Stimulated activated CD8-positive, alpha-beta memory T cell treated with anti-CD3 and anti-CD28 coated beads, Interleukin-15, amount 100 ng/mL, for 4 hours (primary cell): Measurements from ENCODE around the gene WBP1L.

Source experiments
- DNase-seq, 2 donors: peaks; one replicate each; pipeline ENCODE4 v3.0.0-alpha.2; 2020; ENCODE audit warnings: low read depth in 2 of 2

WBP1L gene

GRCh38 chr10:102779680-102780526 is 36.2 kb downstream of the WBP1L start:
- no peak for DNase-seq

- DNase-seq, result no peak
Observed at GRCh38 chr10:102780527-102780808, 36.7 kb downstream of the WBP1L start.

DNA sequence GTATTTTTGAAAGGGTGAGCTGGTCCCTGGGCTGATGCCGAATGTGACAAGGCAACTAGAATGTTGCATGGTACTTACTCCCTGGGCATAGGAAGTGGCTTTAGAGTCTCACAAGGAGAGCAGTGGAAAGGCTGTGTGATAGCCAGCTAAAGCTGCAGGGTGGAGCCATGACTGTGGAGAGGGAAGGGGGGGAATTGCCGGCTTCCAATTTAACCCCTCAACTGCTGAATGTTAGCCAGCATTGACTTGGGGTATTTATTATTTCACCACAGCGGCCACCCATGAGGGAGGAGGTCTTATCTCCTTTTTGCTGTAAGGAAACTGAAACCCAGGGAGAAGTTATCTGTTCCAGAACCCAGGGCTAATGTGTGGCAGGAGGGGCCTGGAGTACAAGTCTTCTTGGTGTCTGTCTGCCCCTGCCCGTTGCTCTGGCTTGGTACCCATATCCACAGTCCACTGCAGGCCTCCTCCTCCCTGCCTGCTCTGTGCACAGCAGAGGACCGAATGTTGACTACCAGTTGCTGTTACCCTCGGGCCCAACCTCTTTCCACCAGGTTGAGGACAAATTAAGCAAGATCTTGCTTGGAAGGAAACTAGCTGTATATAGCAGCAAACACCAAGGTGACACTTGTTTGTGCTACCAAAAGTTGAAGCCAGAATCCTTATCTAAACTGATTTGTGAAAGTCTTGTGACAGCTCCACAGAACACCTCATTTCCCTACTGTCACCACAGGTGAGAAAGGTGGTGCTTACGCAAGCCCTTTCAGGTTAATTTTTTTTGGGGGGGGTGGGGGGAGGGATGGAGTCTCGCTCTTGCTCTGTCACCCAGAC is 37.6 kb downstream of the WBP1L start:
- no peak for DNase-seq

- DNase-seq, result no peak
Observed at GRCh38 chr10:102781921-102782557, 38.3 kb downstream of the WBP1L start.

DNA sequence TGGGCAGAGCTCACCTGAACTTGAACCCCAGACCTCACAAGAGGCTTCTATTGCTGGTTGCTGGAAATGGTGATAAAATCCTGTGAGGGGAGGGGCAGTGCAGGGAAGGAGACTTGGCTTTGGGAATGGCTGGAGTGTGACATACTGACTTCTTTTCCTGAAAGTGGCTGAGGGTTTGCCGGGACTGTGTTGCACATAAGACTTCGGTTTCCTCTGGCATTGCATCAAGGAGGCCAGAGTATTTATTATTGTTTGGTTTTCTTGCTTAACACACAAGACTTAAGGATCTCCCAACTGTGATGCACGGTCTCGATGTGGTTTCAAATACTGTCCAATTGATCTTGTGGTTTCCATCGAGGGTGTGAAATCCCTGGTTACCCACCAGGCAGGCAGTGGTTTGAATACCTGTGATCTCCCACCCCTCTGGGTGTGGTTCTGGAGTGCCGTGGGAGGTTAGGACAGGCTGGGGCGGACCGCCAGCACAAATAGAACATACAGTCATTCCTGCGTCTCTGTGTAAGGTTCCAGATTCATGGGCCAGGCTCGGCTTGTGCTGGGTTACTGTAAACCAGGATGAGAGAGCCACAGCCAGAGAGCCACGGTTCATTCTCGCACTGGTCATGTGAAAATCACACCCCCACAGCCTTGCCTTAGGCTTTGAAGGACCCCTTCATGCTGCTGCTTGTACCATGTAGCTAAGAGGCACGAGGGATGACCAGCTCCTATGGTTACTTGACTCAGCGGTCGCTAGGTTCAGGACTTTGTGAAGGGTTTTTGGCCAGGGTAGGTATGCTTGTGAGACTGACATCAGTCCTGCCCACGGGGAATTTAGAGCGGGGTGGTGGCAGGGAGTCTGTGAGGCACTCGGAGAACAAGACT is 39.2 kb downstream of the WBP1L start:
- DNase-seq, result no peak

GRCh38 chr10:102783568-102783967 is 39.8 kb downstream of the WBP1L start:
- no peak for DNase-seq

DNA sequence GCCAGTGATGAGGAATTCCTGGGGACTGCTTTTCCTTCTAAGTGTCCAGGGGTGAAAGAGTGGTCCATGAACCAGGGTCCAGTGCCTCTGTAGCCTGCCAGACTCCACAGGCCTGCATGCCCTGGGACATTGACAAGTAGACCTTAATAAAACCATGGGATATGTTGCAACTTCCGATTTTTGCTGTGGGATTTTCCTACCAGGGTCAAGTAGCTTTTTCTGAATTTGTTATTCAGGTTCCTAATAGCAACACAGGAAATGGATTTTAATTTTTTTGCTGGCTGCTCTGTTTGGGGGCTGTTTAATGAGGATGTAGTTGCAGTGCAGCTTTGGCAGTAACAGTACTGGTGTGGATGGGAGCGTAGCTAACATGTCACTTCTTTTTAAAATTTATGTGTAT is 42.1 kb downstream of the WBP1L start:
- DNase-seq, result no peak

GRCh38 chr10:102791754-102792395 is 48.1 kb downstream of the WBP1L start:
- DNase-seq, result no peak

DNA sequence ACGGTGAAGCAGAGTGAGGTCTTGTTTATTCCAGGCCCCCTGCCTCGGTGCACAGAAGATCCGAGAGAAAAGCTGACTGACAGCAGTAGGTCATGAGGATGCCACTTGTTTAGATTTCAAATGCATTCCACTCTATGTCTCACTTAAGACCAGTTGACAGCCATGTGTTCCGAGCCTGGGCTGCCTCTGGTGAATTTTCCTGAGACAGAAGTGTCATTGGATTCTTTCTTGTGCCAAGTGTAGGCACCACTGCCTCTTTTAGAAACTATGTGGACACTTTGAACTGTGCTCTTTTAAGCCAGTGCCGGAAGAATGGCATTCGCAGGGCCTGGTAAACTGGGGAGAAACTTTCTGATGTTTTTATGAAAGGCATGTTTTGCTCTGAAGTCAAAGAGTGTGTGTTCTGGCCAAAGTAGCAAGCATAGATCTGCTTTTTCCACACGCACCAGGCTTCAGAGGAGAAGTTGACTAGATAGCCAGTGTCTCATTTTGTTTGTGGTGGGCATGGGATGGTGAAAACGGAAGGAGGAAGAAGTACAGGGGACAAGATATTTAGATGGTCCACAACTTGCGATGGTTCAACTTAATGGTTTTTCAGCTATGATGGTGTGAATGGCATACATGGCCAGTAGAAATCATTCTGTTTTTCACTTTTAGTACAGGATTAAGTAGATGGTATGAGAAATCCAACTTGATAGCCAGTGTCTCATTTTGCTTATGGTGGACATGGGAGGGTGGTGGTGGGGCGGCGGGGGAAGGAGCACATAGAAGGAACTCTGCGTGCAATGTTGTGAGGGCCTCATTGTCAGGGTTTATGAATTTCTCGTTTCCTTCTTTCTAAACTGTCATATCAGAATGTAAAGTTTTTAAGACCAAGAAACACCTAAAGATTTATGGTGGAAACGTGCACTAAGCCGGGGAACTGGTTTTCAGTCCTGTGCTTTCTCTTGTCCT is 52.0 kb downstream of the WBP1L start:
- no peak for DNase-seq

- peak; percentile 25 to 27 for DNase-seq
Observed at GRCh38 chr10:102796407-102797176, 52.8 kb downstream of the WBP1L start.

DNA sequence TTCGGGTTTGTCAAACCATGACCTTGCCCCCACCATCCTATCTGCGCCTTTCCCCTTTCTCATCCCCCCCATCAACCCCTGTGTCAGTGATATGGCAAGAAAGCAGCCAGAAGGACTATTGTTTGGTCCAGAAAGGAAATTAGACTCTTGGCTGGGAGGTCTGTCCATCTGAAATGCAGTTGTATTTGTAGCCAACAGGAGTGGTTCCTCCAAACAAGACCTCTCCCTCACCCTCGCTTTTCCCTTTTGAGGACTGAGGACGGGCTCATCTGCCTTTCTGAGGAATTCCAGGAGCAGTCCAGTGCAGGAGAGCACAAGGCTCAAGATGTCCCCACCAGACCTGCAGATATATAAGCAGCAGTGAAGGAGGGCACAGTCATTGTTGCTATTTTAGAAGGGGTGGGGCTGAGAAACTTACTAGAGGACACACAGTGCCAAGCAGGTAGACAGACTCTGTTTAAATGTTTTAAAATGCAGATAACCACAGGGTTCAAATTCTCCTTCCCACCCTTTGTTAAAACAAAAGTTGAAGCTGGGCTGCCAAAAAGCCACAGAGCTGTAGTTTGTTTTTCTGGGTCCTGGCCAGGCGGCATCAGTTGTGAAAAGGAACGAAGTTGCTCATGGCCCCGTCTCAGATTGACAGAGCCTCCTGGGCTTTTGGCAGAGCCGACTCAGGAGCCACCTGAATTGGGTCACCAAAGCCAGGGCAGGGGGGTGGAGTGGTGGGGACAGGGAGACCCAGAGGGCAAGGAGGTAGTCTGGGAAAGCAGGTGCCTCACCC is 56.1 kb downstream of the WBP1L start:
- DNase-seq, result no peak

- DNase-seq, result no peak
Observed at GRCh38 chr10:102800611-102801335, 57.0 kb downstream of the WBP1L start.

DNA sequence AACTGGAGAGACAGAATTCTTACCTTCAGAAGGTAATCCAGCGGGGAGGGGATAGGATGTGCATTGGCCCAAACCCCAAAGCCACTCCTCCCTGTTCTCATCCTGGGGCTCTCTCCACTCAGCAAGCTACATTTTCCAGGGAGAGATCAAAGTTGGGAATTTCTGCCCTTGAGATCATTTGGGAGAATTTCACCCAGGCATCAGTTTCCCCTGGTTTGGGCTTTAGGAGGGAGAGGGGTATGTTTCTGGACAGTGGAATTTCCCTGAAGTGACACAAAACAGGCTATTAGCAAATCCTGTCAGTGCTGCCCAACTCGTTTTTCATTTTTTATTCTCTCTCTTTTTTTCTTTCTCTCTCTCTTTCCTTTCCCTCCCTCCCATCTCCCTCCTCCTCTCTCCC is 57.7 kb downstream of the WBP1L start:
- DNase-seq, result no peak

DNA sequence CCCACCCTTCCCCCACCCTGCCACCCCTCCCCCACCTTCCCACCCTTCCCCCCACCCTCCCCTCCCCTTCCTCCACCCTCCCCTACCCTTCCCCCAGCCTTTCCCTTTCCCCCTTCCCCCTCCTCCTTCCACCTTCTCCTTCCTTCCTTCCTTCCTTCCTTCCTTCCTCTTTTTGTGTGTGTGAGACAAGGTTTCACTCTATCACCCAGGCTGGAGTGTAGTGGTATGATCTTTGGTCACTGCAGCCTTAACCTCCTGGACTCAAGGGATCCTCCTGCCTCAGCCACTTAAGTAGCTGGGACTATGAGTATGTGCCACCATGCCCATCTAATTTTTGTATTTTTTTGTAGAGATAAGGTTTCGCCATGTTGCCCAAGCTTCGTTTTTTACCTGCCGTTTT is 58.2 kb downstream of the WBP1L start:
- no peak for DNase-seq

DNA sequence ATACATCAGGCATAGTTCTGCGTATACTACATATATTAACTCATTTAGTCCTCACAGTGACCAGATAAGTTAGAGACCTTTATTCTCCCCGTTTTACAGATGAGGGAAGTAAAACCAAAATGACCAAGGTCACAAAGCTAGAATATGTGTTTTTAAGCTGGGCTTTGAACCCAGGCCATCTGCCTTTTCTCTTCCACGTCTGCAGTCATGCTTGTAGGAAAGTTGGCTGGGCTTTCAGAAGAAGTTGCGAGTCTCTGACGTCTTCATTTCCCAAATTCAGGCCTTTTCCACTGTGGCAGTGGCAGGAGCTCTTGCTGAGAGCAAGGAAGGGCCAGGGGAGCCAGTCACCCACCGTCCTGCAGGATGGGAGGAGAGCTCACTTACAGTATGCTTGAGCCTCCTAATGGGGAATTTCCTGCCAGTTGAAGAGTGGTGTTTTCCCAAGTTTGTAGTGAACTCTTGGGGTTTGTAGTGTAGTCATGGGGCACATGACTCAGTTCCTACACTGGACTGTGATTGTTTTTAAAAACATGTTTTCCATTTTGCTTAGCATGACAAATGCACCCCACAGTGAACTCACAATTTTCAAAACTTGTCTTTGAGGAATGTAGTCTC is 59.3 kb downstream of the WBP1L start:
- DNase-seq, result no peak

GRCh38 chr10:102804382-102805055 is 60.8 kb downstream of the WBP1L start:
- no peak for DNase-seq

DNA sequence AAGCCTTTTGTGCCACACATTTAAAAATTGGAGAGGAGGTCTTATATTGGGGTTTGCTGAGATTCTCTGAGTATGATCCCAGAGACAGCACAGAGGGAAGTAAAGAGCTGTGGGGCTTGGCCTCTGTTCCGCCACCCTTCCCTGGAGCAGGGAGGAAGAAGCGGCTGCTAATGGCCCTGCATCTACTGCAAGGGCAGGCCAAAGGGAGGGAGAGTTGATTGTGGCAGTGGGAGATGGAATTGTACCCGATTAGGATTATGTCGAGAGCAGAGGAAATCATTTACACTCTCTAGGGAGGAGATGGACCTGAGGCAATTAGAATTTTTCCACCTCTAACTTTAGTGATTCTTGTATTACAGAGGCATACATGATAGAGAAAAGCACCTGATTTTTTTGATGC is 64.6 kb downstream of the WBP1L start:
- no peak for DNase-seq
